RWPE1 (cell line): ENCODE results near the gene PTPRK.

ENCODE experiments used
- CTCF ChIA-PET: fragments of 350-600 bp; sonication (Branson Sonifier 250); formaldehyde crosslinking; extraction: SDS; loops from one replicate; lab custom pipeline; 2021; lab: Yijun Ruan, JAX
- POLR2A ChIA-PET: fragments of 400-600 bp; formaldehyde crosslinking; extraction: SDS; loops from one replicate; lab custom pipeline; 2020; ENCODE audit warnings: antibody characterized with exemption; ENCODE audit not compliant: low non-redundant PET; lab: Yijun Ruan, JAX
- DNase-seq: peaks from one replicate; pipeline ENCODE4 v3.0.0; 2012; ENCODE audit warnings: low spot score
- H3K27ac ChIP-seq: fragments of 450-650 bp; 2 replicates; pipeline ENCODE4 v1.5.1; 2017
- TF ChIP-seq, protein P1 (sequence below): fragments of 450-650 bp; conservative IDR thresholded peaks from 2 replicates; pipeline ENCODE4 v1.5.1; 2017; ENCODE audit warnings: low read depth, mild to moderate bottlenecking

Gene PTPRK

DNA sequence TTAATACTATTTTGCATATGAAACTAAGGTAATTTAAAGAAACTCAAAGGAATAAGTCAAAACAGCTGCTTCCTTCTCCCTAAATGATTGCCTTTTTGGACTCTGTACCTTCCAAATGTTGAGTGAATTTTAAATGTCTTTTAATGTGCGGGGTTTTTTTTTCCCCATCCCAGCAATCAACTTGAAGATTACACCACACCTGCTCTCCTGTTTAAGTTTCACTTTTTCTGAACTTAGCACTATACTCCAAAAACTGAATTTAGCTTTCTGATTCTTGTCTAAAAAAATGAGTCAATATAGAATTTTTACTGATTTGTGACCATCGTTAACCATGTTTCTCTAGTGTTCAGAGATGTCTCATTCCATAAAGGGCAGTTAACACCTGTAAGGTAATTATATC is 398.8 kb downstream of the PTPRK start:
- CTCF ChIA-PET = interaction anchor here (0.7 kb wide), 1 partner anchor 146 kb away, joined by 5 read pairs; no protein-coding TSS in a partner anchor

GRCh38 chr6:128121190-128121589 is 399.2 kb downstream of the PTPRK start:
- CTCF ChIA-PET = no interaction called here
- TF ChIP-seq, protein P1, sequence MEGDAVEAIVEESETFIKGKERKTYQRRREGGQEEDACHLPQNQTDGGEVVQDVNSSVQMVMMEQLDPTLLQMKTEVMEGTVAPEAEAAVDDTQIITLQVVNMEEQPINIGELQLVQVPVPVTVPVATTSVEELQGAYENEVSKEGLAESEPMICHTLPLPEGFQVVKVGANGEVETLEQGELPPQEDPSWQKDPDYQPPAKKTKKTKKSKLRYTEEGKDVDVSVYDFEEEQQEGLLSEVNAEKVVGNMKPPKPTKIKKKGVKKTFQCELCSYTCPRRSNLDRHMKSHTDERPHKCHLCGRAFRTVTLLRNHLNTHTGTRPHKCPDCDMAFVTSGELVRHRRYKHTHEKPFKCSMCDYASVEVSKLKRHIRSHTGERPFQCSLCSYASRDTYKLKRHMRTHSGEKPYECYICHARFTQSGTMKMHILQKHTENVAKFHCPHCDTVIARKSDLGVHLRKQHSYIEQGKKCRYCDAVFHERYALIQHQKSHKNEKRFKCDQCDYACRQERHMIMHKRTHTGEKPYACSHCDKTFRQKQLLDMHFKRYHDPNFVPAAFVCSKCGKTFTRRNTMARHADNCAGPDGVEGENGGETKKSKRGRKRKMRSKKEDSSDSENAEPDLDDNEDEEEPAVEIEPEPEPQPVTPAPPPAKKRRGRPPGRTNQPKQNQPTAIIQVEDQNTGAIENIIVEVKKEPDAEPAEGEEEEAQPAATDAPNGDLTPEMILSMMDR = no peak
- no peak overlapping the region for H3K27ac ChIP-seq
- POLR2A ChIA-PET = no interaction called here
- no peak for DNase-seq

More for the DNA sequence above, 398.8 kb downstream of the PTPRK start:
- TF ChIP-seq, protein P1 = no peak
- POLR2A ChIA-PET = no interaction called here
- H3K27ac ChIP-seq = no peak overlapping the region
- no peak for DNase-seq

GRCh38 chr6:128118401-128118800 is 402.0 kb downstream of the PTPRK start:
- DNase-seq = no peak
- H3K27ac ChIP-seq = no peak overlapping the region
- CTCF ChIA-PET = no interaction called here
- POLR2A ChIA-PET = no interaction called here
- TF ChIP-seq, protein P1 = no peak

DNA sequence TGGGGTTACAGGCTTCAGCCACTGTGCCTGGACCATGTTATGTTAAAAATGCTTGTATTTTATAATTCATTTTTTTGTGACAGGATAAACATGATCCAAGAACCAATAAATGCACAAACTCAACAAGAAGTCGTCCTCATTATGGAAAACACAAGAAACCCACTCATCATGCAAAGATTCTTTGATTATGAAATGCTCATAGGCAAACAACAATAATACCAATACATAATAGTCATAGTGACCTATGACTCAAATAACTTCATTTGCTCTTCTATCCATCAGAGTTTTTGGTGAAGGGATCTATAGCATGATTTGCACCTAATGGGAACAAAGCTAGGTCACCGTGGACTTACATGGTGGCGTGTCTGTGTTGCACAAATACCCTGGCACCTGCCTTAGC is 402.5 kb downstream of the PTPRK start:
- no peak overlapping the region for H3K27ac ChIP-seq
- TF ChIP-seq, protein P1 = no peak
- DNase-seq = no peak
- POLR2A ChIA-PET = no interaction called here
- CTCF ChIA-PET = no interaction called here

- TF ChIP-seq, protein P1 = no peak
- H3K27ac ChIP-seq = no peak overlapping the region
- CTCF ChIA-PET = interaction anchor here (0.5 kb wide), 1 partner anchor 19 kb away, joined by 3 read pairs; no protein-coding TSS in a partner anchor
- POLR2A ChIA-PET = no interaction called here
- no peak for DNase-seq
These were observed 406.2 kb downstream of the PTPRK start for GRCh38 chr6:128114164-128114563.

DNA sequence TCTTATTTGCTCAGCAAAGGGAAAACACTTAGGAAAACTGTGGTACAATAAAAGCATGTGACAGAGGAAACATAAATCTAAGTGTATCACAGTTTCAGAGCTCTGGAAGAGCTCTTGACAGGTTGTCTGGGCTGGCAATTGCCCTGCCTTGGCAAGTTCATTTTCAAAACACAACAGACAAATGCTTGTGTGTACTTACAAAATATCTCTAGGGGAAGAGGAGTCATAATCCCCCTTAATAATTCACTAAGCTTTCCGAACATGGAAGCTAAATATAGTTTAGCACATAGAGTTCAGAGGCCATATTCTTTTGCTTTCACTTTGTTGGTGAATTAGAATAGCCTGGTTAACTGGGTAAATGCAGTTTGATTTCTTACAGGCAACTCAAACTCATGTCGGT is 407.9 kb downstream of the PTPRK start:
- no peak for DNase-seq
- TF ChIP-seq, protein P1 = no peak
- ChIA-PET POLR2A (no interaction called here), CTCF (no interaction called here)
- H3K27ac ChIP-seq = no peak overlapping the region

DNA sequence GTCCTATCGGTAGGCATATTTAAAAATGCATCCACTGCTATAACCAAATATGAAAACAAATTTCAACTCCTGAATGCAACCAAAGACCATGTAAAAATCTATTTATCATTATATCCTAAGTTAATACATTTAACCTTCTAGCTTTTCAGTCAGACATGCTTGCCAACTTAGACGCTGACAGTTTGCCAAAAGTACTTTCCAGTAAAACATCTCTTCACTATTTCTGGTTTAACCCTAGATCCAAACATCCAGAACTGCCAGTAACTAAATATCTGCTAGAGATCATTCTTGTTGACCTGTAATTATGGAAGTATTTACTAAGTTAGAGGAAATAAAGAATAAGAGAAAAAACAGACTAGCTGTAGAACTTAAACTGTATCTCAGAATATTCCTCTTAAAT is 409.3 kb downstream of the PTPRK start:
- TF ChIP-seq, protein P1 = no peak
- ChIA-PET POLR2A (no interaction called here), CTCF (interaction anchor here (0.6 kb wide), 1 partner anchor 222 kb away, joined by 5 read pairs; no protein-coding TSS in a partner anchor)
- H3K27ac ChIP-seq = no peak overlapping the region
- DNase-seq = no peak
